HEK293T (cell line): Measurements from ENCODE around the gene TAF15.

Source experiments
- ARNT ChIP-seq: fragments of 450-650 bp; IDR thresholded peaks from 2 replicates; pipeline ENCODE4 v1.6.1; 2017; ENCODE audit warnings: mild to moderate bottlenecking
- BHLHE40 ChIP-seq: fragments of 450-650 bp; IDR thresholded peaks from 2 replicates; pipeline ENCODE4 v1.6.1; 2016; ENCODE audit warnings: mild to moderate bottlenecking, moderate library complexity, borderline replicate concordance
- FOXK2 ChIP-seq: fragments of 450-650 bp; IDR thresholded peaks from 2 replicates; pipeline ENCODE4 v1.6.1; 2016; ENCODE audit warnings: mild to moderate bottlenecking
- TARDBP ChIP-seq: fragments of 450-650 bp; IDR thresholded peaks from 2 replicates; pipeline ENCODE4 v1.6.1; 2016

- no peak for TF ChIP-seq BHLHE40
- no peak for TF ChIP-seq TARDBP
- no peak for TF ChIP-seq ARNT
- no peak for TF ChIP-seq FOXK2
Measured at GRCh38 chr17:35801583-35802224, 7.6 kb upstream of the TAF15 start.
